ENCODE results near the gene CNTNAP2. TPM values are rescaled to one million over a fixed set of nuclear protein-coding genes. Genes with fewer than 3 reads are reported as not detected.

The CNTNAP2 gene
- total RNA-seq, 4 donors from 2014 or later, result 0.91 to 16.0 TPM; not detected in 2

DNA sequence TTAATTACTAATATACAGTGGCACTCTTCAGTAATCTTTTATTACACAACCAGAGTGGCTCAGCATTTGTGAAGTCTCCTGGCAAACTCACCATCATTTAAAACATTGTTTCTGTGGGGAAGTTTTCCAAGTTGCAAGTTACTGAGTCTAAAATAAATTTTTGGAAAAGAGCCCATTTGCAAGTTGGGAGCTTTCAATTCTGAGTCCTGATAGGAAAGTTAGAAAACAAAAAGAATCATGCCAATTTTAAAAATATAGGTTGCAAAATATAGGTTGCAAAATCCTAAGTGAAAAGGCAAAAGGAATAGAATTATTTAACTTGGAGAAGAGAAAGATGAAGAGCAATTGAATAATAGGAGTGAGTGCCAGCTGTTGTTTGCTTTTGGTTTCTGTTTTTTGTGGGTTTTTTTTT is 2095.1 kb downstream of the CNTNAP2 start:
- intact Hi-C loops (cut with DNase I; ENCODE audit: low total_unique reads), result no loop called here
- Histone ChIP-seq H3K27ac (no peak overlapping the region), H3K9me3 (no peaks in the 10 kb centered on the region), H3K36me3 (no peaks in the 10 kb centered on the region), H3K27me3 (no peaks in the 10 kb centered on the region), H3K4me3 (no peak overlapping the region), H3K4me1 (no peaks in the 10 kb centered on the region)
- no peak for DNase-seq
- TF ChIP-seq, protein P1, sequence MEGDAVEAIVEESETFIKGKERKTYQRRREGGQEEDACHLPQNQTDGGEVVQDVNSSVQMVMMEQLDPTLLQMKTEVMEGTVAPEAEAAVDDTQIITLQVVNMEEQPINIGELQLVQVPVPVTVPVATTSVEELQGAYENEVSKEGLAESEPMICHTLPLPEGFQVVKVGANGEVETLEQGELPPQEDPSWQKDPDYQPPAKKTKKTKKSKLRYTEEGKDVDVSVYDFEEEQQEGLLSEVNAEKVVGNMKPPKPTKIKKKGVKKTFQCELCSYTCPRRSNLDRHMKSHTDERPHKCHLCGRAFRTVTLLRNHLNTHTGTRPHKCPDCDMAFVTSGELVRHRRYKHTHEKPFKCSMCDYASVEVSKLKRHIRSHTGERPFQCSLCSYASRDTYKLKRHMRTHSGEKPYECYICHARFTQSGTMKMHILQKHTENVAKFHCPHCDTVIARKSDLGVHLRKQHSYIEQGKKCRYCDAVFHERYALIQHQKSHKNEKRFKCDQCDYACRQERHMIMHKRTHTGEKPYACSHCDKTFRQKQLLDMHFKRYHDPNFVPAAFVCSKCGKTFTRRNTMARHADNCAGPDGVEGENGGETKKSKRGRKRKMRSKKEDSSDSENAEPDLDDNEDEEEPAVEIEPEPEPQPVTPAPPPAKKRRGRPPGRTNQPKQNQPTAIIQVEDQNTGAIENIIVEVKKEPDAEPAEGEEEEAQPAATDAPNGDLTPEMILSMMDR (IDR thresholded peaks at IDR 0.05), result no peak
- no peak for TF ChIP-seq POLR2A (IDR thresholded peaks at IDR 0.05)

DNA sequence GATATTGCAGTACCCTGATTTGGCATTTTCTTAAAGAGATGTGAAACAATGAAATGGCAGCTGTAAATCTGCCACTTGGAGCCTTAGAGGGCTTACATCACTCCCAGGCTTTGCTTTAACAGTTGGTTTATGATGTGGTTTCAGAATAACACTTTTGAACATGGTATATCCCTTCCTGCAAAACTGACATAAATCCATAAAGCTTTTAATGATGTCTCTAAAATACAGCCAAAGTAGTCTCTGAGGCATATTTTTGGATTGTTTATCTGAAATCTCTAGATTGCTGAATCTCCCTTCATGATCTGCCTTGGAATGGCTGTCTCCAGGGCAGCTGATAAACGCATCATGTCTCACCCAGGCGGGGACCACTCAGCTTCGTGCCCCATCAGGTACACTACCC is 2096.1 kb downstream of the CNTNAP2 start:
- Histone ChIP-seq H3K27ac (no peak overlapping the region), H3K4me1 (no peaks in the 10 kb centered on the region), H3K9me3 (no peaks in the 10 kb centered on the region), H3K4me3 (no peak overlapping the region), H3K36me3 (no peaks in the 10 kb centered on the region), H3K27me3 (no peaks in the 10 kb centered on the region)
- intact Hi-C loops (cut with DNase I; ENCODE audit: low total_unique reads), result no loop called here
- TF ChIP-seq, protein P1 (IDR thresholded peaks at IDR 0.05), result no peak
- TF ChIP-seq POLR2A (IDR thresholded peaks at IDR 0.05), result no peak
- no peak for DNase-seq

DNA sequence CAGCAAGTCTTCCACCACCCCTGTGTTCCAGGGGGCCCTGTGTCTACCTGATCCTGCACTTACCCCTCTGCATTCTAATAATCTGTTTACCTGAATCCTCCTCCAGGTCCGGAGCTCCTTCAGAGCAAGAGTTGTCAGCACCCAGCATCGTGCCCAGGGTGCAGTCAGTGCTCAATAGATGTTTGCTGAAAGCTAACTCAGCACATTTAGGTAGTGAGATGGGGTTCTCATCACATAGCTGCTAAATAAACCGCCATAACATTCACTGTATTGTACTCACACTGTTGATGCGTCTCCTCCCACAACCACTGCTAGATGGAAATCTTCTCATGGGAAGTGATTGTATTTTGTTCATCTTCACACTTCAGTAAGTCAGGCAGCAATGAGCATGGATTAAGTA is 2097.5 kb downstream of the CNTNAP2 start:
- intact Hi-C loops (cut with DNase I; ENCODE audit: low total_unique reads), result no loop called here
- TF ChIP-seq, protein P1 (IDR thresholded peaks at IDR 0.05), result no peak
- no peak for TF ChIP-seq POLR2A (IDR thresholded peaks at IDR 0.05)
- no peaks in the 10 kb centered on the region for H3K36me3 ChIP-seq

DNA sequence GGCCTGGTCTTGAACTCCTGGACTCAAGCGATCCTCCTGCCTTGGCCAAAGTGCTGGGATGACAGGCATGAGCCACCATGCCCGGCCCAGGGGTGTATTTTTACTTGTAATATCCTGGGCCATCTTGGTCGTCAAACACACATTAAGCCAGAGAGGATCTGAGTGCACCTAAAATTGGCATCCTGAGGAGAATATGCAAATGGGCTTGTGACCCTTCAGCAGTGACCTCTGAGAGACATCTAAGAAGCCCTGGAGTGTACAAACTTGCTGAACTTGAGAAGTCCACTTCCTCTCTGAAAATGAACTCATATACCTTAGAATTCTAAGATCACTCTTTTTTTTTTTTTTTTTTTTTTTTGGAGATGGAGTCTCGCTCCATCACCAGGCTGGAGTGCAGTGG is 2102.0 kb downstream of the CNTNAP2 start:
- H3K36me3 ChIP-seq, result no peaks in the 10 kb centered on the region
- no peaks in the 10 kb centered on the region for H3K9me3 ChIP-seq
- no peak for DNase-seq
- TF ChIP-seq, protein P1 (IDR thresholded peaks at IDR 0.05), result no peak
- TF ChIP-seq POLR2A (IDR thresholded peaks at IDR 0.05), result no peak
- H3K4me1 ChIP-seq, result no peaks in the 10 kb centered on the region
- intact Hi-C loops (cut with DNase I; ENCODE audit: low total_unique reads), result no loop called here
- H3K4me3 ChIP-seq, result no peak overlapping the region
- H3K27me3 ChIP-seq, result no peaks in the 10 kb centered on the region
- no peak overlapping the region for H3K27ac ChIP-seq

More for the DNA sequence above, 2097.5 kb downstream of the CNTNAP2 start:
- Histone ChIP-seq H3K27me3 (no peaks in the 10 kb centered on the region), H3K27ac (no peak overlapping the region), H3K4me3 (no peak overlapping the region), H3K4me1 (no peaks in the 10 kb centered on the region), H3K9me3 (no peaks in the 10 kb centered on the region)
- no peak for DNase-seq

DNA sequence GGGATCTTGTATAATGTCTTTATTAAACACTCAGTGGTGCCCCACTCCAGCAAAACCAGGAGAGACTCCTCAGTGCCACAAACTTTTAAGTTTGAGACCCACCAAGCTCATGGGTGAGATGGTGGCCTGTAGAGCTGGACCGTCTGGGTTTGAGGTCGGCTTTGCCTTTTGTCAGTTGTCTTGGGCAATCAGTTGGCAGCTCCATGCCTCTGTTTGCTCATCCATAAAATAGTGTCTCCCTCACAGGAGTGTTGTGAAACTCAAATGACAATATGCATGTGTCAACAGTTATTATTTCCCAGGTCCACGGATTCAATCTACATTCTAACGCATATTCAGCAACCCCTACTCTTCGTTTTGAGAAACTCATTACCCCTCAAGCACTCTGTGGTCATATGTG is 2106.1 kb downstream of the CNTNAP2 start:
- H3K4me3 ChIP-seq, result no peak overlapping the region
- H3K4me1 ChIP-seq, result no peaks in the 10 kb centered on the region
- no peaks in the 10 kb centered on the region for H3K9me3 ChIP-seq
- DNase-seq, result no peak
- H3K36me3 ChIP-seq, result no peaks in the 10 kb centered on the region
- TF ChIP-seq, protein P1 (IDR thresholded peaks at IDR 0.05), result no peak
- no peak for TF ChIP-seq POLR2A (IDR thresholded peaks at IDR 0.05)
- H3K27ac ChIP-seq, result no peak overlapping the region
- intact Hi-C loops (cut with DNase I; ENCODE audit: low total_unique reads), result no loop called here
- no peaks in the 10 kb centered on the region for H3K27me3 ChIP-seq

Data from uterus (tissue), 4 donors.